Retinal pigment epithelial cell (primary cell): ENCODE data around the gene PDCD6IP.
"Not testable (repeated sequence)": the region's sequence is repeated elsewhere in the genome, so short reads cannot be mapped to it uniquely, and the experiment has no call there.

Experiments
- DNase-seq: peaks from one replicate; pipeline ENCODE4 v3.0.0-alpha.2; 2010; ENCODE audit warnings: low read depth
- H3K4me3 ChIP-seq: 2 replicates; pipeline ENCODE4 v1.5.1; 2011; ENCODE audit warnings: mild to moderate bottlenecking, low read length, control low read depth, moderate library complexity
- TF ChIP-seq, protein P1 (sequence below): conservative IDR thresholded peaks from 2 replicates; pipeline ENCODE4 v1.5.1; 2011; ENCODE audit warnings: low read depth, low read length, control low read depth, inconsistent platforms

PDCD6IP gene

DNA sequence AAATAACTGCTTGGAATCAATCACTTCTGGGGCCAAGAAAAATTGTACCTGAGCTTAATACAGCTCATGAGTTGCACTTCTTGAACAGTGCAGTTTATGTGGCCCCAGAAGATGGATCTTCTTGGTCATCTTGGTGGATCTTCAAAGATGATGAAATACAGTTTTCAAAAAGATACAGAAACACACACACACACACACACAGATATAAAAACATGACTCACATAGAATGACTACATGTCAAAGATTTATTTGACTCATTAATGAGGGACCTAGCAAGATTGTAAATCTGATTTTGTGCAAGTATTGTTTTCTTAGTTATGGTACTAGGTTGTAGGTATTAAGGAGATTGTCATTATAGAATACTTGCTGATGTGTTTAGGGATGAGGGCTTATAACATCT, 32.6 kb downstream of the PDCD6IP start:
- TF ChIP-seq, protein P1, sequence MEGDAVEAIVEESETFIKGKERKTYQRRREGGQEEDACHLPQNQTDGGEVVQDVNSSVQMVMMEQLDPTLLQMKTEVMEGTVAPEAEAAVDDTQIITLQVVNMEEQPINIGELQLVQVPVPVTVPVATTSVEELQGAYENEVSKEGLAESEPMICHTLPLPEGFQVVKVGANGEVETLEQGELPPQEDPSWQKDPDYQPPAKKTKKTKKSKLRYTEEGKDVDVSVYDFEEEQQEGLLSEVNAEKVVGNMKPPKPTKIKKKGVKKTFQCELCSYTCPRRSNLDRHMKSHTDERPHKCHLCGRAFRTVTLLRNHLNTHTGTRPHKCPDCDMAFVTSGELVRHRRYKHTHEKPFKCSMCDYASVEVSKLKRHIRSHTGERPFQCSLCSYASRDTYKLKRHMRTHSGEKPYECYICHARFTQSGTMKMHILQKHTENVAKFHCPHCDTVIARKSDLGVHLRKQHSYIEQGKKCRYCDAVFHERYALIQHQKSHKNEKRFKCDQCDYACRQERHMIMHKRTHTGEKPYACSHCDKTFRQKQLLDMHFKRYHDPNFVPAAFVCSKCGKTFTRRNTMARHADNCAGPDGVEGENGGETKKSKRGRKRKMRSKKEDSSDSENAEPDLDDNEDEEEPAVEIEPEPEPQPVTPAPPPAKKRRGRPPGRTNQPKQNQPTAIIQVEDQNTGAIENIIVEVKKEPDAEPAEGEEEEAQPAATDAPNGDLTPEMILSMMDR: no peak
- no peak for DNase-seq
- H3K4me3 ChIP-seq: no peak overlapping the region

DNA sequence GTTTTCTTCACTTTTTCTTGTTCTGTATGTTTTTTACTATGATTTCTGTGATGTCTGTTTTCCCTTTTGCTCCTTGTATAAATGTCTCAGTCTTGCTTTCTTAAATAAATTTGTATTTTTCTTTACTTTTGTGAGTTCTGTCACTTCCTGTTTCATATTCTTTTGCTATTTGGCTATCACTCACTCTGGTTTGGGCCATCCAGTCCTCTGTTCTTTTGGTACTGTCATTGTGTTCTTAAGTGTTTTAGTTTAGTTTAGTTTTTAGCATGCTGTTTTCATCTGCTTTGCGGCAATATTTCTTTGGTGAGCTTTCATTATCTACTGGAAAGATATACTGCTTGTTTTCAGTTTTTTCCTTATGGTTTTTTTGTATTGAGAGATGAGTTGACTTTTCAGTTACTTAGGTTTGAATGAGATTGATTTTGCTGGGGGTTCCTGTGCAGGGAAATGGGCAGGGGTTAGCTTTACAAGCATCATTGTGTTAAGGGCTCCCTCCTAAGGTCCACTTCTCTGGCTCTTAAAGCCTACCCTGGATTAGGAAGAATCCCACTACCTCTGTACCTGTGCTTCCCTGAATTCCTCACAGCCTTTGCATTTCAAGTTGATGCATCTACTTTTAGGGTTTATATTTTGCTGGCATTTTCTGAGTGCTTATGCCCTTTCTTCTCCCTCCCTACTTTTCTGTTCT, 35.1 kb downstream of the PDCD6IP start:
- DNase-seq: no peak
- H3K4me3 ChIP-seq: no peak overlapping the region

DNA sequence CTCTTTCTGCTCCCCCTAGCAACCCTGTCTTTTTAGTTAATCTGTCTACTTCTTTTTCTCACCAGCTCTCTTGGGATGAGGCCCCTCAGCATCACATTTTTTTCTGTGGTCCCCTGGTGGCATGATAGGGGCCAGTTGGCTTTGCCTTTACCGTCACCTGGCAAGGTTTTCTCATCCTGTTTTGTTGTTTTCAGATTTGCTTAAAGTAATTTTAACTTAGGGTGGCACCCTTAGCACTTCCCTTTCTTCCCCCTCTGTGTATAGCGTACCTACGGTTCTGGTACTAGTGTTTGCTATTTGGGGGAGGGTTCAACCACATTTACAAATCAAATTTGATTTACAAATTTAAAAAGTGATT, 35.6 kb downstream of the PDCD6IP start:
- TF ChIP-seq, protein P1: no peak
- DNase-seq: no peak
- H3K4me3 ChIP-seq: no peak overlapping the region

More for the DNA sequence above, 35.1 kb downstream of the PDCD6IP start:
- TF ChIP-seq, protein P1: no peak

GRCh38 chr3:33837182-33837581, 38.8 kb downstream of the PDCD6IP start:
- DNase-seq: not testable (repeated sequence)

GRCh38 chr3:33839283-33839682, 40.9 kb downstream of the PDCD6IP start:
- TF ChIP-seq, protein P1: no peak
- no peak overlapping the region for H3K4me3 ChIP-seq
- no peak for DNase-seq

More at GRCh38 chr3:33837182-33837581, 38.8 kb downstream of the PDCD6IP start:
- H3K4me3 ChIP-seq: not testable (repeated sequence)

DNA sequence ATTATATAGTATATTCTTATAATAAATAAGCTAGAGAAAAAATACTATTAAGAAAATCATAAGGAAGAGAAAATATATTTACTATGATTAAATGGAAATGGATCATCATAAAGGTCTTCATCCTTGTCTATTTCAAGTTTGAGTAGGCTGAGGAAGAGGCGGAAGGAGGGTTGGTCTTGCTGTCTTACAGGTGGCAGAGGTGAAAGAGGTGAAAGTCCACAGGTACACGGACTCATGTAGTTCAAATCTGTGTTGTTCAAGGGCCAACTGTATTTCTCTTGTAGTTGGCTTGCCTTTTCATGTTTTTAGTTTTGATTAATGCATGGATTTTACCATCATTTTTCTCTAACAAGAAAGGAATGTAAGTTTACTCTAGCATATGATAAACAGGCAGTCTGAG, 41.7 kb downstream of the PDCD6IP start:
- TF ChIP-seq, protein P1: no peak
- no peak for DNase-seq
- no peak overlapping the region for H3K4me3 ChIP-seq

GRCh38 chr3:33848624-33849347, 50.4 kb downstream of the PDCD6IP start:
- no peak overlapping the region for H3K4me3 ChIP-seq
- TF ChIP-seq, protein P1: no peak
- DNase-seq: no peak

GRCh38 chr3:33850599-33850998, 52.2 kb downstream of the PDCD6IP start:
- H3K4me3 ChIP-seq, DNase-seq: not testable (repeated sequence)

GRCh38 chr3:33855407-33855806, 57.0 kb downstream of the PDCD6IP start:
- not testable (repeated sequence) for DNase-seq

More at GRCh38 chr3:33855407-33855806, 57.0 kb downstream of the PDCD6IP start:
- H3K4me3 ChIP-seq: not testable (repeated sequence)
